IPS DF 6.9 (cell line): Measurements from ENCODE around the gene SYNGR2.

Experiments used
- DNase-seq: peaks from one replicate; pipeline ENCODE4 v3.0.0-alpha.2; 2013; ENCODE audit warnings: low read depth, low spot score
- H3K27ac ChIP-seq: one replicate; pipeline ENCODE4 v1.5.1; 2013; ENCODE audit warnings: low read length, control low read depth
- H3K27me3 ChIP-seq: 2 replicates; pipeline ENCODE4 v1.6.1; 2013; ENCODE audit warnings: mild to moderate bottlenecking, low read length; ENCODE audit not compliant: control insufficient read depth, insufficient read depth
- H3K36me3 ChIP-seq: 2 replicates; pipeline ENCODE4 v1.6.1; 2013; ENCODE audit warnings: low read length; ENCODE audit not compliant: control insufficient read depth, insufficient read depth
- H3K4me1 ChIP-seq: 2 replicates; pipeline ENCODE4 v1.6.1; 2013; ENCODE audit warnings: low read length; ENCODE audit not compliant: control insufficient read depth, insufficient read depth
- H3K4me3 ChIP-seq: 2 replicates; pipeline ENCODE4 v1.5.1; 2013; ENCODE audit warnings: mild to moderate bottlenecking, low read length
- H3K9me3 ChIP-seq: 2 replicates; pipeline ENCODE4 v1.6.1; 2013; ENCODE audit warnings: low read length, inconsistent platforms; ENCODE audit not compliant: control insufficient read depth, insufficient read depth
- WGBS: extraction: QIAGEN DNeasy Blood & Tissue Kit; methylation state at CpG from one replicate; pipeline ENCODE4 v1.1.7; 2013; ENCODE audit warnings: mixed read lengths, missing lambda C conversion rate; ENCODE audit not compliant: insufficient read length, insufficient coverage; 5-methylcytosine and 5-hydroxymethylcytosine counted together

SYNGR2 gene

DNA sequence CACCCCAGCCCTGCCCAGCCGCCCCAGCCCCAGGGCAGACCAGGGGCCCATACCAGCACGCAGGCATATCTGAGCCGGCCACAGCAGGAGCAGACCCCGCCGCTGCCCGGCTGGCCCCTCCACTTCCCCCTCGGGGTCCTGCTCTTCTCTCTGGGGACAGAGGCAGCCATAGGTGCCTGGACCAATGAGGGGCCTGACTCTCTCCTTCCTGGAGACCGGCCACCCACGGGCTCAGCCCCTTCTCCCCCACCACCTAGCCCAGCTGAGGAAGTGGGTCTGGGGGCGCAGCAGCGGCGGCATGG lies 43.6 kb upstream of the SYNGR2 start:
- Histone ChIP-seq H3K4me3 (no peak overlapping the region), H3K36me3 (peaks cover 45% of the 10 kb centered on the region), H3K27me3 (no peaks in the 10 kb centered on the region), H3K9me3 (no peaks in the 10 kb centered on the region), H3K27ac (no peak overlapping the region), H3K4me1 (peaks cover 7% of the 10 kb centered on the region)
- no peak for DNase-seq
- no CpG with 5 or more reads among the region's 12 CpGs for WGBS

- Histone ChIP-seq H3K4me3 (no peak overlapping the region), H3K27ac (no peak overlapping the region), H3K4me1 (peaks cover 9% of the 10 kb centered on the region), H3K9me3 (no peaks in the 10 kb centered on the region), H3K27me3 (no peaks in the 10 kb centered on the region), H3K36me3 (peaks cover 47% of the 10 kb centered on the region)
- WGBS: no CpG with 5 or more reads among the region's 39 CpGs
- no peak for DNase-seq
Measured at GRCh38 chr17:78125138-78125913, 43.1 kb upstream of the SYNGR2 start.

DNA sequence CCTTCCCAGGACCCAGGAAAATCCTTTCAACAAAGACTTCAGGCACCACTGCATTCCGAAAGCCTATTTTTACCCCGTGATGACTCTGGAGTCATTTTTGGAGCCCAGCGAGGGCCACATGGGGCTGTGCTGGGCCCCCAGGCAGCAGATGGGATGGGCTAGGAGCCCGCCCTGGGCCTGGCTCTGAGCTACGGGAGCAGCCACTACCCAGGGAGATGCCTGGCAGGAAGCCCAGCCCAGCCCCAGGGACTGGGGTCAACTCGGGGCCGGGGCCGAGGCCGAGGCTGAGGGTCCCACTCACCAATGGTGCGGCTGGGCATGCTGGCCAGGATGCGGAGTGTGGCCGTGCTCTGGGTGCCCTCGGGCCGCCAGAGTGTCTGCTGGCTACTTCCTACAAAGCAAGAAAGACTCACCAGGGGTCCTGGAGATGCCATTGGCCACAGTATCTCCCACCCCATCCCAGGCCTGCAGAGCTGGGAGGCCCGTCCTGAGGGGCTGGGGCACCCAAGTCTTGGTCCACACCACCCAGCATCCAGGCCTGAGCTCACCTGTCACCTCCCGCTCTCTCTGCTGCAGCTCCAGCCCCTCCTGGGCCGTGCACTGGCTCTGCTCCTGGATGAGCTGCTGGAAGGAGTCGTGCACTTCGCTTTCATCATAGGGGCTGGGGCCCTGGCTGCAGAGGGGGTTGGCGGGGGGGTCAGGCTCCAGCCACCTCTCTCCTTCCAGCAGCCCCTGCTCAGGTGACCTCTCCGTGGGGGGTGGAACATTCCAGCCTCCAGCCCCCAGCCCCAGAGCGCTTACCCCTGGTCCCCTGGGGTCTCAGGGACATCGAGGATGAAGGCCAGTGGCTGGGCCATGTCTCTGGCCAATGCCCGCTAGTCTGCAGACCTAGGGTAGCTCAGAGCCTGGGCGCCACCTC lies 42.1 kb upstream of the SYNGR2 start:
- H3K27ac ChIP-seq: no peak overlapping the region
- peaks cover 11% of the 10 kb centered on the region for H3K4me1 ChIP-seq
- no CpG with 5 or more reads among the region's 25 CpGs for WGBS
- H3K9me3 ChIP-seq: no peaks in the 10 kb centered on the region
- no peaks in the 10 kb centered on the region for H3K27me3 ChIP-seq
- peaks cover 41% of the 10 kb centered on the region for H3K36me3 ChIP-seq
- no peak for DNase-seq
- H3K4me3 ChIP-seq: no peak overlapping the region

GRCh38 chr17:78126895-78127238 lies 41.5 kb upstream of the SYNGR2 start:
- H3K27me3 ChIP-seq: no peaks in the 10 kb centered on the region
- H3K4me3 ChIP-seq: no peak overlapping the region
- H3K36me3 ChIP-seq: peaks cover 35% of the 10 kb centered on the region
- no peaks in the 10 kb centered on the region for H3K9me3 ChIP-seq
- peaks cover 11% of the 10 kb centered on the region for H3K4me1 ChIP-seq
- H3K27ac ChIP-seq: no peak overlapping the region
- WGBS: no CpG with 5 or more reads among the region's 6 CpGs
- DNase-seq: no peak

- H3K4me3 ChIP-seq: peak overlapping the region; percentile 54; the same call in 1 of the 2 replicates
- peaks cover 11% of the 10 kb centered on the region for H3K4me1 ChIP-seq
- WGBS: no CpG with 5 or more reads among the region's 25 CpGs
Measured at GRCh38 chr17:78127239-78127887, 41.0 kb upstream of the SYNGR2 start.

GRCh38 chr17:78127888-78128550 lies 40.4 kb upstream of the SYNGR2 start:
- no CpG with 5 or more reads among the region's 39 CpGs for WGBS
- DNase-seq: no peak
- no peak overlapping the region for H3K27ac ChIP-seq
- peaks cover 25% of the 10 kb centered on the region for H3K36me3 ChIP-seq
- H3K27me3 ChIP-seq: no peaks in the 10 kb centered on the region
- no peaks in the 10 kb centered on the region for H3K9me3 ChIP-seq
- peaks cover 11% of the 10 kb centered on the region for H3K4me1 ChIP-seq
- peak overlapping the region; percentile 54; the same call in 1 of the 2 replicates for H3K4me3 ChIP-seq

More at GRCh38 chr17:78127239-78127887, 41.0 kb upstream of the SYNGR2 start:
- Histone ChIP-seq H3K36me3 (peaks cover 31% of the 10 kb centered on the region), H3K9me3 (no peaks in the 10 kb centered on the region), H3K27me3 (no peaks in the 10 kb centered on the region), H3K27ac (no peak overlapping the region)
- DNase-seq: no peak

- DNase-seq: no peak
- Histone ChIP-seq H3K4me1 (peaks cover 11% of the 10 kb centered on the region), H3K36me3 (peaks cover 18% of the 10 kb centered on the region)
Measured at GRCh38 chr17:78128551-78129350, 39.6 kb upstream of the SYNGR2 start, which contains the start of gene TMC6. TSS of gene TMC6 (minus strand) at chr17:78128755. CDS start at chr17:78126832, 1,923 bp downstream.

DNA sequence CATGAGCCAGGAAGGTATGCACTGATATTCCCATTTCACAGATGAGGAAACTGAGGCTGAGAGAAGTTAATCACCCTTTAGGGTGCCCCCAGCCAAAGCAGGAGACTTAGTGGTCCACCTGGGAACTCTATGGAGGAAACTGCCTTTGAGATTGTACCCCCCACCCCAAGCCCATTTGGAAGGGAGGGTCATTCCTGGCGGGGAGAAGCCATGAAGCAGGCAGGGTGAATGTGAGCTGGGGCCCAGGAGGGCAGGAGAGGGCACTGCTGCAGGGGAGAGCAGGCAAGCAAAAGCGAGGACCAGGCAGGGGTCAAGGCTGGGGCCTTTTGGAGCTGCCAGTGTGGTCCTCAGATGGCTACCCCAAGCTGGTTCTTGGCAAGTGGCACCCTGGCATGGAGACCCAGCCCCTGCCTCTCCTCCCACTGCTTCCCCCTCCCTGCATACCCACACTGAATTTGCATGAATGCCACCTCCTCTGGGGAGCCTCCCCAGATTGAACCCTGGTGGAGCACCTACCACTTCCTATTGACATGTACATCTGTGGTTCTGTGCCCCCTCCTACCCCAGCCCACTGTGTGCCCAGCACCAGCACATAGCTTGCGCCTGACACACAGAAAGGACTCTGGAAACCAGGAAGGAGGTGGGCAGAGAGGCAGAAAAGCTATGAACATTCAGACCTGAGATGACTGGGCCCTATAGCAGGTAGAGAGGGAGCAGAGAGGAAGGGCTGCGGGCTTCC lies 38.9 kb upstream of the SYNGR2 start:
- Histone ChIP-seq H3K27ac (no peak overlapping the region), H3K4me3 (no peak overlapping the region), H3K36me3 (peaks cover 10% of the 10 kb centered on the region), H3K27me3 (no peaks in the 10 kb centered on the region), H3K9me3 (no peaks in the 10 kb centered on the region), H3K4me1 (peaks cover 15% of the 10 kb centered on the region)
- no peak for DNase-seq
- no CpG with 5 or more reads among the region's 4 CpGs for WGBS

More at GRCh38 chr17:78128551-78129350, 39.6 kb upstream of the SYNGR2 start, which contains the start of gene TMC6:
- peak within 1 kb of the TSS; percentile 54; the same call in 1 of the 2 replicates for H3K4me3 ChIP-seq
- WGBS: no CpG with 5 or more reads among the region's 54 CpGs
- no peak within 1 kb of the TSS for H3K27ac ChIP-seq
- no peaks in the 10 kb centered on the region for H3K9me3 ChIP-seq
- H3K27me3 ChIP-seq: no peaks in the 10 kb centered on the region

GRCh38 chr17:78130090-78130436 lies 38.3 kb upstream of the SYNGR2 start:
- H3K36me3 ChIP-seq: peaks cover 9% of the 10 kb centered on the region
- H3K9me3 ChIP-seq: no peaks in the 10 kb centered on the region
- no peak overlapping the region for H3K4me3 ChIP-seq
- H3K27ac ChIP-seq: no peak overlapping the region
- peaks cover 15% of the 10 kb centered on the region for H3K4me1 ChIP-seq
- no peak for DNase-seq
- H3K27me3 ChIP-seq: no peaks in the 10 kb centered on the region
- WGBS: no CpG with 5 or more reads among the region's 5 CpGs
